GM19099 (cell line): Measurements from ENCODE around the gene CASD1.

ENCODE experiments used
- POLR2A ChIP-seq: IDR thresholded peaks from 3 replicates; pipeline ENCODE4 v1.6.1; 2011; ENCODE audit warnings: low read depth; ENCODE audit not compliant: insufficient read length; ENCODE audit errors: extremely low read depth

The CASD1 gene

GRCh38 chr7:94509264-94509886 is at the start of gene CASD1:
Gene CASD1 (plus strand): TSS chr7:94509809. CDS start chr7:94510085, 276 bp downstream.
- TF ChIP-seq POLR2A = peak; percentile 64

DNA sequence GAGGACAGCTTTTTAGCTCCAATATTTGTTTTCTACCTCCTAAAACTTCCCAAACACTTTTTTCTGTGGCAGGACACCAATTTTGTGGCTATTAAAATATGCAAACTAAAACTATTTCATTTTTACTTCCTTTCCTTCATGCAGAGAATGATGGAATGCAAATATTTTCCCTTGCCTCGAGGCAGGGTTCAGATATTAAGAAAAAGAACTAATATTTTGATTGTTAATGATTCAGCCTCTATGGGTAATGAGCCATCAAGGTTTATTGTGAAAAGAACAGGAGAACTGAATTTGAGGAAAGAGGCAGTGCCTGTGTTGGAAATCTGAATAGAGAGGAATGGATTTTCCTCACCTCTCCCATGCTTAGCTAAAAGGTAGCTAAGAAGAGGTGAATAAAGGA is 43.1 kb upstream of the CASD1 start:
- no peak for TF ChIP-seq POLR2A

- TF ChIP-seq POLR2A = no peak
Measured at GRCh38 chr7:94471604-94472003, 38.0 kb upstream of the CASD1 start.

DNA sequence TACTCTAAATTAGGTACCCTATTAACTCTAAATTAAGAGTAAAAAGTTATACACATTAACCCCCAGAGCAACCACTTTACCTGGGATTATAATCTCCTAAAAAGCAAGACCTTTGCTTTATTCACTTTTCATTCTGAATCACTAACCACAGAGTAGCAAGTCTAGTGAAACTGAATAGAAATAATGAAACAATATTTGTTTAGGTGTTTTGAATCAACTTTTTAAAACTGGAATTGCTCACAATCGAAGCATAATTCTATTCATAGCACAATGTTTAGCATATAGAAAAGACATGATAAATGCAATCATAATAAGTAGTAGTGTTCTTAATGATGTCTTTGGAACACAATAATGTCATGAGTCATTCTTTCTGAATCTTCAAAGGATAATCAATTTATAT is 37.0 kb upstream of the CASD1 start:
- TF ChIP-seq POLR2A = no peak

DNA sequence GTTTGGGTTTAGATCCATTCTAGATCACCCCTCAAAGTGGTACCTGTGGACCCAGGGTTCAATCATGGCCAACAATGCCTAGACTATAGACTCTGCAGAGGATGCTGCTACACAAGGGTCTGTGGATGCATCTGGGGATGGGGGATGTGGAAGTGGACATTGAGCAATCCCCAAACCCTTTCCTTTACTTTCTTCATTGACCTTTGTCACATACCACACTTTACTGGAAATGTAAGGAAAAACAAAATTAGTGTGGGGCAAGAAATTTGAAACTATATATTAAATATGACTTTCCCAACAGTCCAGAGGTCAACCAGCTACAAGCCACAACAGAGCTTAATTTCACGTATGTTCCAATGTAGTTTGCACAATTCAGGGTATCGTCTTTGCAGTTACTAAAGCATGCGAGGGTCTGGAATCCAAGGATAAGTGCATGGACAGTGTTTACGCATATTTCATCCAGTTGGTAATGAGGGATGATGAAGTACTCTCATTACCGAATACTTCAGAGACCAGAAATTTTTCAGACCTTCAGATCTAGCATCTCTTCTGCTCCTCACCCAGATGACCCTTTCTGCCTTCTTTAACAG is 33.3 kb upstream of the CASD1 start:
- no peak for TF ChIP-seq POLR2A

DNA sequence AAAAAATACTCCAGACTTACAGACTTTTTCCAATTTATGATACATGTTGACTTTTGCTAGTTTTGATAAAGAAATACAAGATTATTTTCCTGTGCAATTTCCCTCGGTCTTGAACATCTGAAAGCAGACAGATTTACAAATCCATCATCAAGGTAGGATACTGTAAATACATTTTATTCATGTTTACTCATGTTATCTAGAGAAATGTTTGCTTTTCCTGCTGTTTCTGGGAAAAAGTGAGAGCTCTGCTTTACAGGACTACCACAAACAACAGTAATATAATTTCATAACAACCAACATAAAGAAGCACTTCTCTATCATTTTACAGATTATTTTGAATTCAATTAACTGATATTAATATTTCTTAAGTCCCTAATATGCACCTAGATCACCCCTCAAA is 31.7 kb upstream of the CASD1 start:
- no peak for TF ChIP-seq POLR2A

GRCh38 chr7:94478648-94479214 is 30.9 kb upstream of the CASD1 start:
- no peak for TF ChIP-seq POLR2A

GRCh38 chr7:94481279-94481678 is 28.3 kb upstream of the CASD1 start:
- no peak for TF ChIP-seq POLR2A

DNA sequence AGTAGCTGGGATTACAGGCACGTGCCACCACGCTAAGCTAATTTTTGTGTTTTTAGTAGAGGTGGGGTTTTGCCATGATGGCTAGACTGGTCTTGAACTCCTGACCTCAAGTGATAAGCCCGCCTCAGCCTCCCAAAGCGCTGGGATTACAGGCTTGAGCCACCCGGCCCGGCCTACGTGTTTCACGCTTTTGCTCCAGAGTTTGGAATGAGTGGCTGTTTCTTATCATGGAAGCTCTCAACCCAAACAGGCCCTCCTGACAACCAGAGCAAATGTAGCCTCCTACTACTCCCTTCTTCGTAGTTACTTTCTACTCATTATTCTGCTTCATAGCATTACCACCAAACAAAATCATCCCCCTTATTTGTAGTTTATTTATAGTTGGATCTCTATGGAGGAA is 26.8 kb upstream of the CASD1 start:
- no peak for TF ChIP-seq POLR2A

DNA sequence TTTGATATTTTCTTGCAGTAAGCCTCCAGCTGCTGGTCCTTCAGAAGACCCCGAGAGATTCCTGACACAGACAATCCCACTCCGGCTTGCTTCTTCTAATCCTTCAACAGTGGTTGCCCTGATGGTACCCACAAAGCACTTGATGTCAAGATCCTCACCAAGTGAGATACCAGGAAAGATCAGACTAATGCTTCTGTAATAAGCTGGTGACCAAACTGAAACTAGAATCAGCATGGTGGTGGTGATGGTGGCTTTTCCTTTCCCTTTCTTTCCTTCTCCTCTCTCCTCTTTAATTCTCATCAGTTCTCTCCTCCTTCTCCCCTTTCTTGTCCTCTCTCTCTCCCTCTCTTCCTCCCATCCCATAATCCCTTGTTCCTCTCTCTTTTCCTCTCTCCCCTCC is 25.8 kb upstream of the CASD1 start:
- no peak for TF ChIP-seq POLR2A

DNA sequence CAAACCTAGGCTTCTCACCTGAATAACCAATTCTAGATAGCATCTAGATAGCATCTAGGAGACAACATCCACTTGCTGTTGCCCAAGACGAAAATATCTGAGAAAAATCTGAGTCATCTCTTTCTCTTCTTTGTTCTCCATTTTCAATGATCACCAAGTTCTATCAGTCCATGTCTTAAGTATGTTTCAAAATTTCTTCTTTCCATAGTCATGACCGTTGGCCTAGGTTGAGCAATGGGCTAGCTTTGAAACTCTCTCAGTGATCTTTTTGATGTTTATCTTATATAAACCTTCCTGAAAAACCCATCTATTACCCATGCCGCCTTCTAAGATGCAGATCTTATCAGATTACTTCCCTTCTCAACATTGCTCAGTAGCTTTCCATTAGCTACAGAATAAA is 23.4 kb upstream of the CASD1 start:
- no peak for TF ChIP-seq POLR2A

DNA sequence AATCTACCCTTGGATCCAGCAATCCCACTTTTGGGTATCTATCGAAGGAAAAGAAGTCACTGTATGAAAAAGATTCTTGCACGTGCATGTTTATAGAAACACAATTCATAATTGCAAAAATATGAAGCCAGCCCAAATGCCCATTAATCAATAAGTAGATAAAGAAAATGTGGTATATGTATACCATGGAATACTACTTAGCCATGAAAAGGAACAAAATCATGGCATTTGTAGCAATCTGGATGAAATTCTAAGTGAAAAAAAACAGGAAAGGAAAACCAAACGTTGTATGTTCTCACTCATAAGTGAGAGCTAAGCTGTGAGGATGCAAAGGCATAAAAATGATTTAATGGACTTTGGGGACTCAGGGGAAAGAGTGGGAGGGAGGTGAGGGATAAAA is 18.2 kb upstream of the CASD1 start:
- TF ChIP-seq POLR2A = no peak

DNA sequence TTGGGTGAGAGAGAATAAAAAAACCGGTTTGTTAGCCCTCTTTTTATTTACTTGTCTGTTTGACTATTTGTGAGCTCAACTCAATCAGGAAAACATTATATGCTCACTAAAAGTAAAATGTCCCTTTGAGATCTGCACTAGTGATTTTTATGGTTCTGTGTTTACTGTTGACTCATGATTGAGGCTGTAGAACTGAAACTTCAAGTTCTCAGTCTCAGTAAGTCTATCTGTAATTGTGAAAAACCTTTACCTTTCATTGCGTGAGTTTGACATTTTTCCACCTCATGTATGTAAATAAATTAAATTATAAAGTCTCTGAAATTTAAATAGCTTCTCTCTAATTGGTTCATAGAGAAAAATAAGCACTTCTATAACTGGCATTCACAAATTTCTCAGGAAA is 17.0 kb upstream of the CASD1 start:
- no peak for TF ChIP-seq POLR2A

DNA sequence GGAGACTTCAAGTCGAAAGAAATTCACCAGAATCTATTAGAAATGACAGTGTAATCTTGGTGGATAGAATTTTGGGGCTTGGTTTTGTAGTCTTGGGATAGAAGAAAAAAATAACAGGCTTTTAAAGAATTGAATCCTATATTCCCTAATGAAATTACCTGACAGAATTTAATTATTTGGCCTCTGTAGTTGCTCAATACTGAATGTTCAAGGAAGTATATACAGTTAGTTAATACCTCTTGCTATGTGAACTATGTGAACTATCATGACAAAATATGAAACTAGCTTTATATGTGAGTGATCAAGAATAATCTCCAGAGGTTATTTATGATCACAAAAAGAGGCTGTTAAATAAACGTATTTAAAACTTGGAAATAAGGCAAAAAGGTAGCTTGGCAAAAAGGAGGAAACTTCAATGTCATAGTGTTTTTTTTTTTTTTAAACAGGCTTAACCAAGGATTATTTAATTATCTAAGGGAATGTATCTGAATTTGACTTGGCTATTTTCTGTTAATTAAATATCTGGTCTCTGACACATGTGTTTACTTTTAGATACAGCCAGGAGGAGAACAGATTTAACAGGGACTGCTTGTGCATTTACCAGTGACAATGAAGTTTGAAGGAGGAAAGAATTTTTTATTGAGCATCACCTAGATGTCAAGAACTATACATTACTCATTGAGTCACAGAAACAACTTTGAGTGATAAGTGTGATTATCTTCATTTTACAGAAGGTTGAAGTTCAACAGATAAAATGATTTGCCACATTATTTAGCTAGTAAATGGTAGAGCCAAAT is 11.5 kb upstream of the CASD1 start:
- no peak for TF ChIP-seq POLR2A

GRCh38 chr7:94498918-94499317 is 10.7 kb upstream of the CASD1 start:
- no peak for TF ChIP-seq POLR2A

GRCh38 chr7:94507462-94507861 is 2.1 kb upstream of the CASD1 start:
- no peak for TF ChIP-seq POLR2A

- TF ChIP-seq POLR2A = no peak
Measured at GRCh38 chr7:94507962-94508361, 1.6 kb upstream of the CASD1 start.
